NB4 (cell line): ENCODE measurements around the gene NTNG1.
"Not testable (repeated sequence)": the region's sequence is repeated elsewhere in the genome, so short reads cannot be mapped to it uniquely, and the experiment has no call there.

ENCODE experiments used
- DNase-seq: peaks from one replicate; pipeline ENCODE4 v3.0.0; 2010; ENCODE audit warnings: low read depth
- H3K4me3 ChIP-seq: one replicate; pipeline ENCODE4 v1.5.1; 2011; ENCODE audit warnings: mild to moderate bottlenecking, low read depth, low read length, moderate library complexity
- CTCF ChIP-seq: IDR thresholded peaks from one replicate; pipeline ENCODE4 v1.5.1; 2012; ENCODE audit warnings: low read depth, low read length
- MAX ChIP-seq: IDR thresholded peaks from 2 replicates; pipeline ENCODE4 v1.6.1; 2011; ENCODE audit warnings: low read depth, low read length
- MYC ChIP-seq: IDR thresholded peaks from 2 replicates; pipeline ENCODE4 v1.6.1; 2011; ENCODE audit warnings: low read depth, low read length
- POLR2A ChIP-seq: IDR thresholded peaks from 2 replicates; pipeline ENCODE4 v1.6.1; 2011; ENCODE audit warnings: mild to moderate bottlenecking; ENCODE audit not compliant: insufficient read length; ENCODE audit errors: extremely low read depth

Gene NTNG1

GRCh38 chr1:107140703-107141490 lies at the start of gene NTNG1:
Gene NTNG1, plus strand, starts transcription at chr1:107141039.
- TF ChIP-seq POLR2A (no peak), CTCF (no peak), MYC (no peak), MAX (no peak)
- H3K4me3 ChIP-seq = no peak within 1 kb of the TSS
- no peak for DNase-seq

GRCh38 chr1:107091418-107091817 lies 49.4 kb upstream of the NTNG1 start:
- no peak for DNase-seq
- H3K4me3 ChIP-seq = no peak overlapping the region
- no peak for TF ChIP-seq MAX
- TF ChIP-seq POLR2A = no peak
- TF ChIP-seq CTCF = no peak
- TF ChIP-seq MYC = no peak

GRCh38 chr1:107093395-107093794 lies 47.4 kb upstream of the NTNG1 start:
- H3K4me3 ChIP-seq, DNase-seq: not testable (repeated sequence)

GRCh38 chr1:107095647-107096046 lies 45.2 kb upstream of the NTNG1 start:
- TF ChIP-seq MYC (no peak), POLR2A (no peak), CTCF (no peak), MAX (no peak)
- no peak for DNase-seq
- no peak overlapping the region for H3K4me3 ChIP-seq

- no peak for TF ChIP-seq MYC
- TF ChIP-seq POLR2A = no peak
- TF ChIP-seq CTCF = no peak
- no peak for TF ChIP-seq MAX
- DNase-seq = no peak
- H3K4me3 ChIP-seq = no peak overlapping the region
Measured at GRCh38 chr1:107096690-107097089, 44.1 kb upstream of the NTNG1 start.

GRCh38 chr1:107098961-107099360 lies 41.9 kb upstream of the NTNG1 start:
- TF ChIP-seq MYC (no peak), POLR2A (no peak), MAX (no peak), CTCF (no peak)
- no peak for DNase-seq
- H3K4me3 ChIP-seq = no peak overlapping the region
